ENCODE measurements around the gene SMARCD3. TPM values are rescaled to one million over a fixed set of nuclear protein-coding genes. Genes with fewer than 3 reads are reported as not detected.

The SMARCD3 gene
- total and polyA plus RNA-seq, 9 of the 15 experiments (the other 6 are each of a cell fraction or from before 2014, with no cell fraction given): 0.43 to 3.6 (median 2.6) TPM

GRCh38 chr7:151272877-151273276, 24.4 kb upstream of the SMARCD3 start (continued):
- no peak for TF ChIP-seq ARID3B (CRISPR knock-in tag; IDR thresholded peaks at IDR 0.05; ENCODE audit: borderline replicate concordance)
- TF ChIP-seq GTF2B (IDR thresholded peaks at IDR 0.05; ENCODE audit: extremely low read depth, insufficient read length): no peak
- no peak for TF ChIP-seq HNRNPL (IDR thresholded peaks at IDR 0.05; ENCODE audit: low read depth, low read length)
- no peak for TF ChIP-seq SIX5 (IDR thresholded peaks at IDR 0.05; ENCODE audit: borderline replicate concordance in 1 of 2, insufficient read depth in 1 of 2, low read depth in 1 of 2, low read length in 2 of 2)
- TF ChIP-seq ZNF140 (CRISPR knock-in tag; IDR thresholded peaks at IDR 0.05): no peak
- TF ChIP-seq SMARCB1 (IDR thresholded peaks at IDR 0.05; ENCODE audit: insufficient read length, low read depth): no peak
- TF ChIP-seq ARID1B (IDR thresholded peaks at IDR 0.05): peak; percentile 68
- no peak for TF ChIP-seq SAFB (IDR thresholded peaks at IDR 0.05; ENCODE audit: borderline replicate concordance, low read depth, low read length)
- TF ChIP-seq CXXC5 (CRISPR knock-in tag; IDR thresholded peaks at IDR 0.05): no peak
- TF ChIP-seq ZNF212 (CRISPR knock-in tag; IDR thresholded peaks at IDR 0.05): no peak
- no peak for TF ChIP-seq THRAP3 (IDR thresholded peaks at IDR 0.05; ENCODE audit: borderline replicate concordance)
- no peak for TF ChIP-seq KDM5B (IDR thresholded peaks at IDR 0.05; ENCODE audit: insufficient replicate concordance, low read depth, low read length)
- TF ChIP-seq ZNF551 (CRISPR knock-in tag; IDR thresholded peaks at IDR 0.05): no peak
- no peak for TF ChIP-seq NFXL1 (CRISPR knock-in tag; IDR thresholded peaks at IDR 0.05)
- TF ChIP-seq CTBP1 (IDR thresholded peaks at IDR 0.05; ENCODE audit: borderline replicate concordance): no peak
- TF ChIP-seq ZNF511 (CRISPR knock-in tag; IDR thresholded peaks at IDR 0.05): no peak
- TF ChIP-seq TCF3 (CRISPR knock-in tag; IDR thresholded peaks at IDR 0.05): peak; percentile 85
- TF ChIP-seq JUND (IDR thresholded peaks at IDR 0.05; ENCODE audit: borderline replicate concordance, low read depth, low read length): no peak
- TF ChIP-seq JUND (tag; IDR thresholded peaks at IDR 0.05; ENCODE audit: borderline replicate concordance, low read depth, low read length): no peak
- no peak for TF ChIP-seq PBX2 (CRISPR knock-in tag; IDR thresholded peaks at IDR 0.05; ENCODE audit: low read depth)
- TF ChIP-seq PBX2 (tag; conservative IDR thresholded peaks at IDR 0.05; ENCODE audit: low read depth): no peak
- TF ChIP-seq CBFA2T3 (IDR thresholded peaks at IDR 0.05): peak; percentile 82
- no peak for TF ChIP-seq ZNF408 (CRISPR knock-in tag; IDR thresholded peaks at IDR 0.05; ENCODE audit: low read depth)
- TF ChIP-seq ZNF57 (CRISPR knock-in tag; IDR thresholded peaks at IDR 0.05): no peak

Measured in K562 (cell line).